Naive B cell (primary cell): ENCODE results near the gene PAX5. TPM values are rescaled to one million over a fixed set of nuclear protein-coding genes. Genes with fewer than 3 reads are reported as not detected.

ENCODE experiments used
- ATAC-seq, 2 donors: fragments of 150-1000 bp; cut with Tn5 transposase; 2 replicates each; pipeline ENCODE4 v1.10.0; 2021; ENCODE audit warnings: low read depth in 2 of 2, mild to moderate bottlenecking in 2 of 2, moderate library complexity in 2 of 2
- DNase-seq: peaks from one replicate; pipeline ENCODE4 v3.0.0; 2022
- H3K27ac Mint-ChIP-seq, 6 donors: one replicate each; pipeline ENCODE4 v1.8.0; 2020 to 2022; ENCODE audit warnings: mild to moderate bottlenecking in 6 of 6, mixed read lengths in 6 of 6, moderate library complexity in 5 of 6, inconsistent platforms in 2 of 6
- H3K27me3 Mint-ChIP-seq, 3 donors: one replicate each; pipeline ENCODE4 v1.8.0; 2021 to 2022; ENCODE audit warnings: mixed read lengths in 3 of 3, mild to moderate bottlenecking in 1 of 3
- H3K36me3 Mint-ChIP-seq, 2 donors: one replicate each; pipeline ENCODE4 v1.8.0; 2020 to 2022; ENCODE audit warnings: mixed read lengths in 2 of 2, inconsistent platforms in 1 of 2, mild to moderate bottlenecking in 1 of 2
- H3K4me1 Mint-ChIP-seq, 3 donors: one replicate each; pipeline ENCODE4 v1.8.0; 2020 to 2022; ENCODE audit warnings: mixed read lengths in 3 of 3, inconsistent platforms in 1 of 3, mild to moderate bottlenecking in 1 of 3, moderate library complexity in 1 of 3
- H3K4me3 Mint-ChIP-seq, 8 donors: one replicate each; pipeline ENCODE4 v1.8.0; 2020 to 2022; ENCODE audit warnings: mild to moderate bottlenecking in 8 of 8, mixed read lengths in 8 of 8, moderate library complexity in 8 of 8, inconsistent platforms in 2 of 8
- H3K9me3 Mint-ChIP-seq, 7 donors: one replicate each; pipeline ENCODE4 v1.8.0; 2020 to 2022; ENCODE audit warnings: mixed read lengths in 7 of 7, mild to moderate bottlenecking in 5 of 7, inconsistent platforms in 2 of 7, moderate library complexity in 1 of 7
- polyA plus RNA-seq, 6 donors: library from polyadenylated mRNA; unstranded; fragments of 300-500 nt; fragmentation: Illumina TruSeq; gene quantifications; one replicate each; pipeline ENCODE4 v1.2.3, GENCODE V29; 2021; ENCODE audit warnings: low read depth in 6 of 6

PAX5 gene
- polyA plus RNA-seq, 6 donors from 2014 or later = 17.1 to 83.5 (median 45.3) TPM

- Mint-ChIP-seq H3K36me3 (peaks cover 4 to 23% of the 10 kb centered on the region in 2 donors), H3K4me3 (peak overlapping the region in 1 of 8 donors; percentile 75), H3K27me3 (peaks cover 0 to 17% (median 12%) of the 10 kb centered on the region in 3 donors), H3K27ac (peak overlapping the region in 1 of 6 donors; percentile 8), H3K4me1 (peaks cover 0 to 4% (median 3%) of the 10 kb centered on the region in 3 donors), H3K9me3 (peaks cover 4 to 15% (median 10%) of the 10 kb centered on the region in 7 donors)
- DNase-seq = no peak
- ATAC-seq = no peak
Measured at GRCh38 chr9:36797471-36798220, 236.4 kb downstream of the PAX5 start.

- ATAC-seq = no peak
Measured at GRCh38 chr9:36796671-36797419, 237.2 kb downstream of the PAX5 start.

GRCh38 chr9:36794461-36794860 is 239.6 kb downstream of the PAX5 start:
- no peak overlapping the region for H3K27ac Mint-ChIP-seq

More at GRCh38 chr9:36796671-36797419, 237.2 kb downstream of the PAX5 start:
- H3K4me1 Mint-ChIP-seq = peaks cover 0 to 4% (median 3%) of the 10 kb centered on the region in 3 donors
- peaks cover 6 to 16% (median 11%) of the 10 kb centered on the region in 7 donors for H3K9me3 Mint-ChIP-seq
- H3K27me3 Mint-ChIP-seq = peaks cover 0 to 9% (median 5%) of the 10 kb centered on the region in 3 donors
- H3K36me3 Mint-ChIP-seq = peaks cover 4 to 23% of the 10 kb centered on the region in 2 donors
- peak overlapping the region in 1 of 8 donors; percentile 44 for H3K4me3 Mint-ChIP-seq
- H3K27ac Mint-ChIP-seq = no peak overlapping the region
- no peak for DNase-seq

DNA sequence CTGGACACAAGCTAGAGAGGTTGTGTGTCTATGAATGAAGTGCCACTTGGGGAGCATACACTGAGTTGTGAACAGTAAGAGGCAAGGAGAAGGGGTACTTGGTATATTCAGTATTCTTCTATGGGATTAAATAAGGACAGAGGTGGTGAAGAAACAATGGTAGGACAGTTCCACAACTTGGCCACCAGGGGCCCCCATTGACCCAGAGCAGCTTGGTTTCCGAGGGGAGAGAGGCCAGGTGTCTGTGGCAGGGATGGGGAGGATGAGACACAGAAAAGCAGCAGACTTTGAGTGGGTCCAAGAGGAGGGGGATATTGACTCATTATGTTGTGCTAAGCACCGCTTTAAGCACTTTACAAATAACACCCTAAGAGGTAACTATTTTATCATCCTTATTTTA is 240.8 kb downstream of the PAX5 start:
- Mint-ChIP-seq H3K4me3 (no peak overlapping the region), H3K4me1 (peaks cover 0 to 3% (median 0%) of the 10 kb centered on the region in 3 donors), H3K36me3 (peaks cover 4 to 15% of the 10 kb centered on the region in 2 donors), H3K27ac (no peak overlapping the region), H3K27me3 (peaks cover 0 to 5% (median 0%) of the 10 kb centered on the region in 3 donors), H3K9me3 (peaks cover 5 to 17% (median 11%) of the 10 kb centered on the region in 7 donors)
- no peak for ATAC-seq
- DNase-seq = no peak

More at GRCh38 chr9:36794461-36794860, 239.6 kb downstream of the PAX5 start:
- Mint-ChIP-seq H3K27me3 (peaks cover 0 to 5% (median 0%) of the 10 kb centered on the region in 3 donors), H3K9me3 (peaks cover 5 to 17% (median 11%) of the 10 kb centered on the region in 7 donors), H3K4me1 (peaks cover 0 to 3% (median 0%) of the 10 kb centered on the region in 3 donors), H3K36me3 (peaks cover 4 to 15% of the 10 kb centered on the region in 2 donors), H3K4me3 (no peak overlapping the region)
- DNase-seq = no peak
- no peak for ATAC-seq

DNA sequence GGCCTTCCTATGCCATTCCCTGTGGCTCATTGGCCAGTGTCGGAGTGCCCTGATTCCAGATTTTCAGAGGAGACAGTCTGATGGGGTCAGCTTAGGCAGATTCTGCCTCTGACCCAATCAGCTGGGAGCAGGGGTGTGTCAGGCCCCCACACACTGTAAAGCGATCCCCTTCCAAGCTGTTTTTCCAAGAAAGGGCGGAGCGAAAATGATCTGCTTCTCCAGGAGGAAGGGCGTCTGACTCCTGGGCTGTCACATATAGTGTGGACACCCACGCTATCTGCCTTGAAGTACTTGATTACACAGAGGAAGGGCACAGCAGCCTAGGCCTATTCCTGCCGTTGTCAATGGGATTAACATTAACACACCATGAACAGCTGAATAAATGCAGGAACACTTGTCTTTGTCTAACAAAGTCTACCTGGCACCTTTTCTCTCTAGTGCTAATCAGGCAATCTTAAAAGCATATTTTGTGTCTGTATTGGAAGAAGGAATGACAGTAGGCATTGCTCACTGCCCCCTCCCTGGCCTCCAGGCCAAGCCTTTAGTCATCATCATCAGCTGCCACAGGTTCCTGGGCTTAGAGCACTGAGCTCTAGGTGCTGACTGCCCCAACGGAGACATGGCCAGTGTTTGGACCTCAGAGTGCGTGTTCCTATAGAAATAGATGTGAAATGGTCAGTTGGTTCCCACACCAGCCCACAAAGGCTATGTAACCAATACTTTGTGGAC is 242.7 kb downstream of the PAX5 start:
- ATAC-seq = no peak

DNA sequence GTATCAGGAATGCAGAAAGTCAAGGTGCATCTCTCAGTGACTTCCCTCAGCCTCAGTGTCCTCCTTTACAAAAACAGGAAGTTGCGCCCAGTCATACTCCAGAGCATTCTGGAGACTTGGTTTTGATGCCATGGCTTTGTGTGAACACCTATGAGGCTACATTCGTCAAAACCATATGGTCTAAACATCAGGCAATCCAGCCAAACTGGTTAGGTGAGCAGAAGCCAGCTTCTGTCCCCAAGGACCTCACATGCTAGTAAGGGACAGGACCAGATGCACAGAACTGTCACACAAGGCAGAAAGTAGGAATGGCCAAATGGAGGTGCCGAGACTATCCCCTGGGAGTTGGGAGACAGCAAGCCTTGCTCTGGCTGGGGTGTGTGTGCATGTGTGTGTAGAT is 244.2 kb downstream of the PAX5 start:
- Mint-ChIP-seq H3K4me3 (no peak overlapping the region), H3K27me3 (peaks cover 11 to 26% (median 18%) of the 10 kb centered on the region in 3 donors), H3K9me3 (peaks cover 6 to 17% (median 11%) of the 10 kb centered on the region in 7 donors), H3K27ac (no peak overlapping the region), H3K4me1 (peaks cover 0 to 3% (median 0%) of the 10 kb centered on the region in 3 donors), H3K36me3 (peaks cover 4 to 24% of the 10 kb centered on the region in 2 donors)
- peak in 1 of 2 donors; percentile 32 for ATAC-seq
- no peak for DNase-seq

More for the DNA sequence above, 242.7 kb downstream of the PAX5 start:
- Mint-ChIP-seq H3K4me1 (peaks cover 0 to 3% (median 0%) of the 10 kb centered on the region in 3 donors), H3K27me3 (peaks cover 7 to 12% (median 7%) of the 10 kb centered on the region in 3 donors), H3K27ac (no peak overlapping the region), H3K4me3 (no peak overlapping the region), H3K9me3 (peaks cover 5 to 17% (median 11%) of the 10 kb centered on the region in 7 donors), H3K36me3 (peaks cover 4 to 18% of the 10 kb centered on the region in 2 donors)
- DNase-seq = no peak

DNA sequence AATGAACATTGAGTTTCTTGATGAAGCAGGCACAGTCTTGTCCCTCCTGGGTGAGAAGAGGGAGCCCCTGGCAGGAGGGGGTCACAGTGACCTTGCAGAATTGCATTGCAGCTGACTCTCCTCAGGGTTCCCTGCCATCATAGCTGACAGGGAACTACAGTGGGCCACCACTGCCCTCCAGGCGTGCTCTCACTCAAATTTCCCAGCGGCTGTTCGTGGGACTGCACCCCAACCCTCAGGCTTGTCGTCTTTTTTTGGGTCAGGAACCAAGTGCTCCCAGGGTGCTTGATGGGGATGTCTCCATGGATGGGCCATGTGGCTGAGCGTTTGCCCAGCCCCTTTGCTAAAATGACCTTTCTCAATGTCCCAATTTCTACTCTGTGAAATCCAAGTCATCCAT is 245.5 kb downstream of the PAX5 start:
- Mint-ChIP-seq H3K4me1 (peaks cover 0 to 3% (median 0%) of the 10 kb centered on the region in 3 donors), H3K4me3 (no peak overlapping the region)

GRCh38 chr9:36787709-36788108 is 246.4 kb downstream of the PAX5 start:
- no peak overlapping the region for H3K4me3 Mint-ChIP-seq
- DNase-seq (no peak), ATAC-seq (no peak)
- H3K9me3 Mint-ChIP-seq = peaks cover 0 to 5% (median 2%) of the 10 kb centered on the region in 7 donors
- H3K36me3 Mint-ChIP-seq = peaks cover 0 to 9% of the 10 kb centered on the region in 2 donors
- H3K4me1 Mint-ChIP-seq = peaks cover 0 to 3% (median 0%) of the 10 kb centered on the region in 3 donors
- peak overlapping the region in 1 of 6 donors; percentile 7 for H3K27ac Mint-ChIP-seq
- peaks cover 22 to 42% (median 24%) of the 10 kb centered on the region in 3 donors for H3K27me3 Mint-ChIP-seq

More for the DNA sequence above, 245.5 kb downstream of the PAX5 start:
- DNase-seq = no peak
- Mint-ChIP-seq H3K27ac (no peak overlapping the region), H3K36me3 (peaks cover 4 to 17% of the 10 kb centered on the region in 2 donors), H3K27me3 (peaks cover 19 to 37% (median 22%) of the 10 kb centered on the region in 3 donors), H3K9me3 (peaks cover 5 to 13% (median 10%) of the 10 kb centered on the region in 7 donors)
- peak in 1 of 2 donors; percentile 35 for ATAC-seq

Other genes starting within 250 kb of the PAX5 start
- 100 to 1,000 TPM; 156 to 214 (median 187) TPM for gene ZCCHC7, start 86.3 kb upstream of the PAX5 start, polyA plus RNA-seq